ENCODE measurements around the gene ZNF467.
A peak's percentile ranks its signal among the peaks of the same experiment; 100 is the strongest.

ZNF467 gene

DNA sequence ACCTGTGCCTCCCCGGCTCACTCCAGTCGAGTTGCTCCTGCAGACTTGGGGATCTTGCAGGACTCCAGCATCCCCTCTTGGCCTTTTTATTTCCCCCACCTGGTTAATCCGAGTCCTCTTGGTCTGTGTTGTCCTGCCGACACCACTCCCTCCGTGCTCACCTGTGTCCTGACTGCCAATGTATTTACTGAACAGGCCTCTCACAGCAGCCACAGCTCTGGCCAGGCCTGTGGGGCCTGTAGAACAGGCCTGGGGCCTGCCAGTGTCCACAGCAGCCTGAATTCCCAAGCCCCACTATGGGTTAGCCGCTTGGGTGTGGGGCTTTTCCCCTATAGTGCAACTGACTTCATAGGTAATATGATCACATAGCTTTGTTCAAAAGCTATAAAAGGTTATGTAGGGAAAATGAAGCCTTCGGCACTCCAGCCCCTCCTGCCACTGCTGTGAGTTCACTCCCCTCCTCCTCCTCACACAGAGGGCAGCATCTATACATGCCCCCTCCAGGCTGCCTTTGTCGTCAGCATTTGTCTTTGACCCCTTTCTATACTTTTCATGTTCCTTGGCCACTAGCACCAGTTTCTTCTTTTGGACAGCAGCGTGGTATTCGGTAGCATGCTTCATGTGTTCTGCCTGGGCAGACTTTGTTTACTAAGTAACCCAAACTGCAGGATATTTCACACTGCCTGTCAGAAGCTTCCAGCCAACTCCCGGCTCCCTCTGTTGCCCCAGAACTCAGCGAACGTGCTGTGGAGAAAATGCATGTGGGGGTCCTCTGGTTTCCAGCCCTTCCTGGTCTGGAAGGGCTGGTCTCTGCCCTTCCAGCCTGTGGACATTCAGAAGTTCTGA, 46.1 kb downstream of the ZNF467 start:
- no peak for DNase-seq (ENCODE audit: low spot score)

- no peak for DNase-seq (ENCODE audit: low spot score)
Observed at GRCh38 chr7:149725916-149726315, 47.5 kb downstream of the ZNF467 start.

GRCh38 chr7:149725426-149725821, 48.0 kb downstream of the ZNF467 start:
- no peak for DNase-seq (ENCODE audit: low spot score)

- DNase-seq (ENCODE audit: low spot score): no peak
Observed at GRCh38 chr7:149724661-149725425, 48.5 kb downstream of the ZNF467 start.

- DNase-seq (ENCODE audit: low spot score): no peak
Observed at GRCh38 chr7:149723795-149724495, 49.4 kb downstream of the ZNF467 start.

GRCh38 chr7:149723082-149723767, 50.2 kb downstream of the ZNF467 start:
- no peak for DNase-seq (ENCODE audit: low spot score)

GRCh38 chr7:149722356-149722957, 50.9 kb downstream of the ZNF467 start:
- DNase-seq (ENCODE audit: low spot score): no peak

DNA sequence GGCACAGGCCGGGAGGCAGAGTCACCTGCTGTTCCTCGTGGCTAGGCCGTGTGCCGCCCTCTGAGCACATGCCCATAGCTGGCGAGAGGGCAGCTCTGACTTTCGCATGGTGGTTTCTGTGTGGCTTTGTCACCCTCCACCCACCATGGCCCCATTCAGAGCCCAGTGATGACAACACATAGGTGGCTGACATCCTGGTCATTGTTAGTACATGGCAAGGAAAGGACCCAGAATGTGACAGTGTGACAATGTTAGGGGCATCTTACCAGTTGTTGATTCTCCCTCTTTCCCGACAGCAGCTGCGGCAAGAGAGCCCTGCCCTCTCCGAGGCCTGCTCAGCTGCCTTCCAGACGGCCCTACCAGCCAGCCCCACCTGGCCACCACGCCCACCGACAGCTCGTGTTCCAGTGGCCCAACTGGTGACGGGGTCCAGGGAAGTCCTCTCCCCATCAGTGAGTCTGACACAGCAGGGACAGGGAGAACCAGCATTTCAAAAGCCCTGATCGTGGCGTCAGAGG, 52.2 kb downstream of the ZNF467 start:
- DNase-seq (ENCODE audit: low spot score): no peak

DNA sequence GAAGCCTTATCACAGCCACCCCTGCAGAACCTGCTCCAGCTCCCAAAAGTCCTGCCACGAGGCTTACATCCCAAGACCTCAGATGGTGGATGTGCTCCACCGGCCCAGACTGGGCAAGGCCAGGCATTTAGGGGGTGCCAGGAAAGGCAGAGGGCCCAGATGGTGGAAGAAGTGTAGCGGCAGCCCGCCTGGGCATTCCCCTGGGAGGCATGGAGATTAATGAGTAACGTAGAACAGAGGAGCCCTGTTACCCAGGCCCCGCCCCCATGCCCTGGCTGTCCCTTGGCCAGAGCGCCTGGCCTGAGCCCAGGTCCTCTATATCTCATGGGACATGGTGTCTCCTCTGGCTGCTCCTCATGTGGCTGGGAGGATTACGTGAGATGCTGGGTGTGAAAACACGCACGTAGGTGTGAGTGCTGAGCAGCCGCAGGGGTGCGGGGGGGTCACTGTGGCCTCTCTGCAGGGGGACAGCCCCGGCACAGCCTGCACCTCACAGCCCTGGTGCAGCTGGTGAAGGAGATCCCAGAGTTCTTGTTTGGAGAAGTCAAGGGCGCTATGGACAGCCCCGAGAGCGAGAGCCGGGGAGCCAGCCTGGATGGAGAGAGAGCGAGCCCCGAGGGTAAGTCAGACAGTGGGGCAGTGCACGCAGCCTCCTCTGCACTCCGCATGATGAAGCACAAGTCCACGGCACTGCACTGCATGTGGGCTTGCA, 52.9 kb downstream of the ZNF467 start:
- DNase-seq (ENCODE audit: low spot score): peak; percentile 80

DNA sequence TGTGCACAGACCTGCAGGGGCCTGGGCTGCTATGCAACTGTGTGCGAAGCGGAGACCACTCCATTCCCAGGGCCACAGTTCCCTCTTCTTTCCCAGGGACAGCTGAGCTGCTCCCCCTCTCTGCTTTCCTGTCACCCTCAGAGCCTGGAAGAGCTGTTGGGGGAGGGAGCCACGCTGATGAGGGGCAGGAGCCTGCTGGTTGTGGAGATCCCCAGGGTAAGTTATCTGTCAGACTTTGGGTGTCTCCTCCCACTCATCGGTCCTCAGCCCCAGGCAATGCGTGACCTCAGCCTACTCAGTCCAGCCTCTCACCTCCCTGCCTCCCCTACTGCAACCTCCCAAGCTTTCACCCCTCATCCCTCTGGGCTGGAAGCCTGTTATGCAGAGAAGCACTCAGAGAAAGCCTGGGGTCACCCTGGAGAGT, 53.5 kb downstream of the ZNF467 start:
- DNase-seq (ENCODE audit: low spot score): peak; percentile 42

GRCh38 chr7:149719050-149719899, 54.1 kb downstream of the ZNF467 start:
- DNase-seq (ENCODE audit: low spot score): no peak

GRCh38 chr7:149718730-149719049, 54.7 kb downstream of the ZNF467 start:
- no peak for DNase-seq (ENCODE audit: low spot score)

- no peak for DNase-seq (ENCODE audit: low spot score)
Observed at GRCh38 chr7:149717481-149717880, 55.9 kb downstream of the ZNF467 start.

- DNase-seq (ENCODE audit: low spot score): no peak
Observed at GRCh38 chr7:149716932-149717307, 56.5 kb downstream of the ZNF467 start.

- no peak for DNase-seq (ENCODE audit: low spot score)
Observed at GRCh38 chr7:149716007-149716931, 57.1 kb downstream of the ZNF467 start.

- DNase-seq (ENCODE audit: low spot score): no peak
Observed at GRCh38 chr7:149715476-149715875, 57.9 kb downstream of the ZNF467 start.

DNA sequence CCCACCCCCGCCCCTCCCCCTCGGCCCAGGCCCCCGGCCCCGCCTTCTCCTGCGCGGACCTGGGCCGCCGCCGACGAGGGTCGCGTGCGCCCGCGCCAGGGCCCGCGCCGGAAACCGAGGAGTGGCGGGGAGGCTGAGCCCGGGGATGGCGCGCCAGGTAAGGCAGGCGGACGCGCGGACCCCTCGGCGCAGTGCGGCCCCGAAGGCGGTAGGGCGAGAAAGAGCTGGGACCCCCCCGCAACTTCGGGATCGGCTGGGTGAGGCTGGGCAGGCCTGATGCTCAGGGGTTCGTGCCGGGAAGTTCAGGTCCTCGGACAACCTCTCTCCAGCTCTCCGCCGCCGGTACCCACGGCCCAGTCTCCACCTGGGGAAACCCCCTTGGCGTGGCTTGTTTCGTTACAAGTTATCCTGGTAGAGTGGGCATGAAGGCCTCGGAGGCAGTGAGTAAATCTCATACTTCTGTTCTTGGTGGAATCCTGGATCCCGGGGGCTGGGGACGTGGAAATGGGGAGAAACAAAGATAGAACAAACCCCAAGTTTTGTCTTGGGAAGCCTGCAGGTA, 58.4 kb downstream of the ZNF467 start:
- no peak for DNase-seq (ENCODE audit: low spot score)
